AML-193 (cell line): ENCODE measurements around the gene CDC14B.
"Not testable (repeated sequence)": the region's sequence is repeated elsewhere in the genome, so short reads cannot be mapped to it uniquely, and the experiment has no call there.

Experiments
- DNase-seq, 2 experiments: peaks; one replicate each; lab custom pipeline; 2025; lab: John Stamatoyannopoulos, UW

CDC14B gene

DNA sequence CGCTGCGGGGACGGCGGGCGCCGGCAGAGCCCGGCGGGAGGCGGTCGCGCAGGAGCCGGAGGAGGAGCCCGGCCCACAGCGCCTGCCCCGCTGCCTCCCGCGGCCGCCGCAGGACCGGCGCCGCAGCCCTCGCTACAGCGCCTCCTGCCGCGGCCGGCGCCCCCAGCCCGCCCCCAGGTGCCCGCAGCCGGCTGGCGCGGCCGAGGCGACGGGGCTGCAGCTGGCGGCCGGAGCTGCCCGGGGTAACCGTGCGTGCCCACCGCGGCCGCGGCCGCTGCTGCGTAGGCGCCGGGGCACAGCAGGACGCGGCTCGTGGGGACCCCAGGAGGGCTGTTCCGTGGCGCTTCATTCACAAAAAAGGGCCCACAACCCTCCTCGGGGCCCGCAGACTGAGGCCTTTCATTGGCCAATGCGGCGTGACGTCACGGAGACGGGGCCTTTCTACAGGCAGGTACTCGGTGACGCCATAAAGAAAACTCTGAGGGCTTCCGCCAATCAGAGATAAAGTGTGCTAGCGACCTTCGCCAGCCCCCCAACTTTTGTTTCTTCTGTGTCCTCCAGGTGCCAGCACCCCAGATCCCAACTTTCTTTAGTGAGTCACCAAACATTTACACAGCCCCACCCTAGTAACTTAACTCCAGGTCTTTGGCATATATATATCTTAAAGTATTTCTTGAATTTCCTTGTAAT lies at the start of gene CDC14B:
Gene CDC14B, minus strand, starts transcription at position 353 of the 690 bp plus-strand sequence. CDS start 465 bp downstream, outside the sequence.
- DNase-seq: no peak

DNA sequence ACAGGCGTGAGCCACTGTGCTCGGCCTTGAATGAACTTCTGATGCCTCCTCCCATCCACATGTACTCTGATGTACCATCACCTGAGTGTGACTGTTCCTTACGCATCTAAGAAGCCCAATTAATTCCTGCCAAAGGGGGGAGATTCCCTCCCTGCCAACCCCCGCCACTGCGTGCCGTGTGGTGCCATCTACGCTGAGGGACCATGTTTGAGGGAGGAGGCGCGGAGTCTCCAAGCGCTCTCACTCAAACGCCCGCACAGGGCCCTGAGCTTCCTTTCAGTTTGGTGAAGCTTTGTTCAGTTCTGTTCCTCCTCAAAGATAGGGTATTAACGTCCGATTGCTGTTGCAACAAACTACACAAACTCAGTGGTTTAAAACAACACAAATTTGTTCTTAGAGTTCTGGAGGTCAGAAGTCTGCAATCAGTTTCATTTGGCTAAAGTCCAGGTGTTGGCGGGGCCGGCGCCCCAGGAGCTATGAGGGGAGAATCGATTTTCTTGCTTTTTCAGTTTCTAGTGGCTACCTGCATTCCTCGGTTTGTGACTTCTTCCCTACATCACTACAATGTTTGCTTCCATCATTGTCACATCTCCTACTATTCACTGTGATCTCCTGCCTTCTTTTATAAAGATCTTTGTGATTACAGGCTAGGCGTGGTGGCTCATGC lies 49.4 kb upstream of the CDC14B start:
- no peak for DNase-seq

DNA sequence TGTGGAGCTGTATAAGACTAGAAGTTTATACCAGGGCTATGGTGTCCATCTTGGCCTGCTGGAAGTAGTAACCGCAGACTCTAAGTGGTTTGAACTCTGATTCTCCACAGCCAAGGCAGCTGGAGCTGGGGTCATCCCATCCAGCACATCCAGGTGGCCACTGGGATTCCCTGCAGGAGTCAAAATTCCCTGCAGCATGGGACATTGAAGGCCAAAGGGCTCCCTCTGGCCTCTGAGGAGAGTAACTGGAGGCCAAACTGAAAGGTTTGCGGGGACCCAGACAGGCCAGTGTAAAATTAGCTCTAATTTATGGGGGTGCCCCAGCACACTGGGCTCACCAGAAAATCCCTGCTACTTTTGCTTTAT lies 47.7 kb upstream of the CDC14B start:
- DNase-seq: no peak

DNA sequence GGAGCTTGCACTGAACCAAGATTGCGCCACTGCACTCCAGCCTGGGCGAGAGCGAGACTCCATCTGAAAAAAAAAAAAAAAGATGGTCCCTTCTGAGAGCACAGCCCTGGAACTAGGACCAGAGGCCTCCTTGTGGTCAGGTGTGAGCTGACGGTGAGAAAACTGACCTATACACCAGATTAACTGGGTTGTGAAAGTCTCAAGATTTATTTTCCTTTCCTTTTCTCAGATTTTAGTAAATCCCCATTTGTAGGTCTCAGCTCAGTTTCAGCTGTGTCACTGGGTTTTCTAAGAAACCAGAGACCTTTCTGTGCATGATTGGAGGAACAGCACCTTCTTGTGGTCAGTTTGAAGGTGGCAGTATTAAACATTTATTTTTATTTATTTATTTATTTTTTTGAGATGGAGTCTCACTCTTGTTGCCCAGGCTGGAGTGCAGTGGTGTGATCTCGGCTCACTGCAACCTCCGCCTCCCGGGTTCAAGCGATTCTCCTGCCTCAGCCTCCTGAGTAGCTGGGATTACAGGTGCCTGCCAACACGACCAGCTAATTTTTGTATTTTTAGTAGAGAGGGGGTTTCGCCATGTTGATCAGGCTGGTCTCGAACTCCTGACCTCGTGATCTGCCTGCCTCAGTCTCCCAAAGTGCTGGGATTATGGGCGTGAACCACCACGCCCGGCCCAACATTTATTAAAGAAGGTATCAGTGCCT lies 47.2 kb upstream of the CDC14B start:
- peak; percentile 28 to 29 for DNase-seq

DNA sequence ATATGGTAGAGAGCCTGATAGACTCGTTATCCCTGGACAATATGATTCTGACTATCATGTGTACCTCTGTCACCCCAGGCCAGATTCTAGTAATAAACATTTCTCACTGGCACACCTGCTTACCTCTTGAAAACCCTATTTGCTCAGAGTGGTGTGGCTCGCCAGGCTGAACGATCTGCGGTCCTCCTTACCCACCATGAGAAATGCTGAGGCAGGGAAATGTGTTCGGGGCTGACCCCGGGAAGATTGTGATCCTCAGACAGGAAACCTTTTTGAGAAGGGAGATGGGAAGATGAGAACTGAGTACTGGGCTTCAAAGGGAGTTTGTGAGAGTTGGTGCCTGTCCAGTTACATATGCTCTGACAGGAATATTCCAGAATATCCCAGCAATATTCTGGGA lies 46.1 kb upstream of the CDC14B start:
- DNase-seq: no peak

DNA sequence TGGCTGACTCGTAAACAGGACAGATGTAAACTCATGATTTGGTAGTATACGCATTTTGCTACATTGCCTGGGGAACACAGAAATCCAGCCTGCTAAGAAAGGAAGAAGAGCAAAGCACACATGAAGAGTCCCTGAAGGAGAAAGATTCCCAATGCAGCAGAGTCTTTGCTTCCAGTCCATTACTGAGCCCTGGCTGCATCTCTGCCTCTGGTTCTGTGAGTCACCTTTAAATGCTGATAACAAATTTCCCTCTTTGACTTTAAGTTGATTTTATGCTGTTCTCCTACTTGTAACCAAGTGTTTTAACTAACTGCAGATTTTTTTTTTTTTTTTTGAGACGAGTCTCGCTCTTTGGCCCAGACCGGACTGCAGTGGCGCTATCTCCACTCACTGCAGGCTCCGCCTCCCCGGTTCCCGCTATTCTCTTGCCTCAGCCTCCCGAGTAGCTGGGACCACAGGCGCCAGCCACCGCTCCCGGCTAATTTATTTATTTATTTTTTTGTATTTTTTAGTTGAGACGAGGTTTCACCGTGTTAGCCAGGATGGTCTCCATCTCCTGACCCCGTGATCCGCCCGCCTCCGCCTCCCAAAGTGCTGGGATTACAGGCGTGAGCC lies 44.0 kb upstream of the CDC14B start:
- no peak for DNase-seq

DNA sequence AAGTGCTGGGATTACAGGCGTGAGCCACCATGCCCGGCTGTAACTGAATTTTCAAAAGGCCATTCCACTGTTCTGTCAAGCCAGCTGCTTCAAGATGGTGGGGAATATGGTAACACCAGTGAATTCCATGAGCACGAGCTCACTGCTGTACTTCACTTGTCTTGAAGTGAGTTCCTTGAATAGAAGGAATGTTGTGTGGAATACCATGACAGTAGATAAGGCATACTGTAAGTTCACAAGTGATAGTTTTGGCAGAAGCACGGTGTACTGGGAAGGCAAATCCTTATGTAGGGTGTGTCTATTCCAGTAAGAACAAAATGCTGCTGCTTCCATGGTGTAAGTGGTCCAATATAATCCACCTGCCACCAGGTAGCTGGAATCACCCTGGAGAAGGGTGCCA lies 42.1 kb upstream of the CDC14B start:
- DNase-seq: no peak

DNA sequence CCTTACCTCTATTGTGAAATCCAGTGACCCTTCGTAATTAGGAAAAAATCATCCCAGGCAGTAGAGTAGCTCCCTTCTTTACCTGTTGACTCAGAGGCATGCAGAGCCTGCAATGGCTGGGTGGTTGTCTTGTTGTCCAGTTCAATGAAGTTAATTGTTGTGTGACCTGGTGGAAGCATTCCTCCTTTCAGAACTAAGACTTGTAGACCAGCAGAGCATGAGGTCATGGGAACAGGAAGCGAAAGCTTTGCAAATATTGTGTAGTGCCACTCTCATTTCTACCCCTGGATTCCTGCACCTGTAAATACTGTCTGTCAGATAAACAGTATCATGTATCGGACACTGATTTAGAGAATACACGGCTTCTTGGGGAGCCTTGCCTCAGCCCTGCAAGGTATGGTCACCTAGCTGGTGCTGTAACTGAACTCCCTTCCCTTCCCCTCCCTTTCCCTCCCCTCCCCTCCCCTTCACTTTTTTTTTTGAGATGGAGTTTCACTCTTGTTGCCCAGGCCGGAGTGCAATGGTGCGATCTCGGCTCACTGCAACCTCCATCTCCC lies 41.1 kb upstream of the CDC14B start:
- DNase-seq: no peak

DNA sequence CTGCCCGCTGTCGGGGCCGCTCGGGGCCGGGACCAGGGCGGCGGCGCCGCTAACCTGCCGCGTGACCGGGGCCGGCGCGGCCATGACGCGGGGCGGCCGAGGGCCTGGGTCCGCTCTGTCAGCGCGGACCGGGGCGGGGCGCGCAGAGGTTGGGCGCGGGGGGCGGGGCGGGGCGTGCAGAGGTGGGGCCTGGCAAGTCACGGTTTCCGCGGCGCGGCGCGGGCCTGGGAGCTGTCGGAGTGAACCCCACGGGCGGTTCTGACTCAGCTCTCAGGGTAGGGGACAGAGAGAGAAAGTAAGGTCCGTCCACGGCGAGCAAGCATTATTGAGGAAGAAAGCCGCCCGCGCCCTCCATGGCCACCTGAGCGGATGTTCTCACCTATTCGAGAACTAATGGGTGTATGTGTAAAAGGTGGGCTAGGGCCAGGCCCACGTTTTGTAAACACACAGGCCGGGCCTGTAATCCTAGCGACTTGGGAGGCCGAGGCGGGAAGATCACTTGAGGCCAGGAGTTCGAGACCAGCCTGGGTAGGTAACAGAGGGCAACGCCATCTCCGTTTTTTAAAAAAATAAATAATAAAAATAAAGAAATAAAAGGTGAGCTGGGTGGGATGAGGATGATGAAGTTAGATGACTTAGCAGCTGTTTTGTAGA lies 35.7 kb upstream of the CDC14B start, which contains the start of gene PRXL2C:
Gene PRXL2C, minus strand, starts transcription at position 120 of the 654 bp plus-strand sequence. Its CDS starts 36 bp downstream, at position 84.
- no peak for DNase-seq

DNA sequence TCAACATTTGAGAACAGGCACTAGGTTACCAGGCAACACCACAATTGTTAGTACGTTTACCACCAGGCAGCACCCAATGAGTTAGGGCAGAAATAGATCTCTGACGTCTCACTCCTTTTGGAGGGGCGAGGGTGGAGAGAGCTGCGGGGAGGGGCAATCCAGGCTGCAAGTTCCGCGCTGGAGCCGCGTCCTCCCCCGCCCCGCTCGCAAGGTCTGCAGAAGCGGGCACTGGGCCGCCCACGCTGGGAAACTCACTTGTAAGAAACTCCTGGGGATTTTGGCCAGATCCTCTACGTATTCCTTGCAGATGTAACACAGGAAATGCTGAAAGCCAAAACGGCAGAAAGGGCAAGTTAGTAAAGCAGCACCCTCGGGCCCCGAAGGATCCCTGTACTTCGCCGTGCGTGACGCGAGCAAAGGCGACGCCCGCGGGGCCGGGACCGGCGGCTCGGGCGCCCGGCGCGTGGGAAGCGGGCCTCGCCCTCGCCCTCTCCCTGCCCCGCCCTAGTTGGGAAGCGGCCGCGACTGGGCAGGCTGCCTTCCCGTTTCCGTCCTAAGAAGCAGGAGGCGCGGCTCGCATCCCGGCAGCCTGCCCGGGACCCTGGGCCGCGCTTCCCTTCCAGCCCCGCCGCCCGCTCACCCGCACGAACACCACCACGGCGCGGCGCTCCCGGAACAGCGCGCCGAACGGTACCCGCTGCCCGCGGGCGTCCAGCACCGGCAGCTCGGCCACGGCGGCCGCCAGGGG lies 35.0 kb upstream of the CDC14B start:
- DNase-seq: no peak

DNA sequence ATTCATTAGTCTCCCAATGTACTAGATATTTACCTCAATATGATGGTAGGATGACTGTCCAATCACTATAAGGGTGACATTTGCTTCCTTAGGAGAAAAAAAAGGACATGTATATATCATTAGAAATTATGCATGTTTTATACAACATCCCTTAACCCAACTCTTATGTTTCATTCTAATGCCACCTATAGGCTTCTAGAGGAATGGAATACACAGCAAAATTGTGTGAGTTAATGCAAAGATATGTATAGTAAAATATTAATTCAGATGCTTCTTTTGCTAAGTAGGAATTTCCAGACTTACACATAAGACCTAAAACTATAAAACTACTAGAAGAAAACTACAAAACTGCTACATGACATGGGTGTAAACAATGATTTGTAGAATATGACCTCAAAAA lies 32.0 kb upstream of the CDC14B start:
- DNase-seq: peak; percentile 6 to 12

DNA sequence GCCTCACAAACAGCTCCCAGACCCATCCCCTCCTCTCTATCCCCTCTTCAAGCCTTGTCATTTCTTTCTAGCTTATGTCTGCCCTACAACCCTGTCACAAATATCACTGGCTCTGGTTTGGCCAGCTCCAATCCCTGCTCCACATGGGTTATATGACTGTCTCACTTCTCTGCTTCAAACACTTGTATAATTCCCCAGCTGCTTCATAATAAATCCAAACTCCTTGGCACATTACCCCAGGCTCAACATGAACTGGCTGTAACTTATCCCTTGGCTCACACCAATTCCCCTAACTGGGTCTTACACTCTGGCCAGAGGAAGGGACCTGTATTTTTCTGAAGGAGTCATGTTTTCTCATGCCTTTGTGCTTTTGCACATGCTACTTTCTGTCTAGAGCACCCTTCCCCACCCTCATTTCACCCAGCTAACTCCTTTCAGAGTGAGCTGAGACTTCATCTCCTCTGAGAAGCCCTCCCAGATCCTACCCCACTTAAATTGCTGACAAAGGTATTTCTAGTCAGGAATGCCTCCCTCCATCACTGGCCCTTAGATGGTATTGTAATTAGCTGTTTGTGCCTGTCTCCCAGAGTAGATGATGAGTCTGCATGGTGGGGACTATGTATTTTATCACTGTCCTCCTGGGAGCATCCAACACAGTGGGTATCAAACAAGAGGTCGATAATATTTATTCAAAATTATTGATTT lies 30.1 kb upstream of the CDC14B start:
- no peak for DNase-seq

DNA sequence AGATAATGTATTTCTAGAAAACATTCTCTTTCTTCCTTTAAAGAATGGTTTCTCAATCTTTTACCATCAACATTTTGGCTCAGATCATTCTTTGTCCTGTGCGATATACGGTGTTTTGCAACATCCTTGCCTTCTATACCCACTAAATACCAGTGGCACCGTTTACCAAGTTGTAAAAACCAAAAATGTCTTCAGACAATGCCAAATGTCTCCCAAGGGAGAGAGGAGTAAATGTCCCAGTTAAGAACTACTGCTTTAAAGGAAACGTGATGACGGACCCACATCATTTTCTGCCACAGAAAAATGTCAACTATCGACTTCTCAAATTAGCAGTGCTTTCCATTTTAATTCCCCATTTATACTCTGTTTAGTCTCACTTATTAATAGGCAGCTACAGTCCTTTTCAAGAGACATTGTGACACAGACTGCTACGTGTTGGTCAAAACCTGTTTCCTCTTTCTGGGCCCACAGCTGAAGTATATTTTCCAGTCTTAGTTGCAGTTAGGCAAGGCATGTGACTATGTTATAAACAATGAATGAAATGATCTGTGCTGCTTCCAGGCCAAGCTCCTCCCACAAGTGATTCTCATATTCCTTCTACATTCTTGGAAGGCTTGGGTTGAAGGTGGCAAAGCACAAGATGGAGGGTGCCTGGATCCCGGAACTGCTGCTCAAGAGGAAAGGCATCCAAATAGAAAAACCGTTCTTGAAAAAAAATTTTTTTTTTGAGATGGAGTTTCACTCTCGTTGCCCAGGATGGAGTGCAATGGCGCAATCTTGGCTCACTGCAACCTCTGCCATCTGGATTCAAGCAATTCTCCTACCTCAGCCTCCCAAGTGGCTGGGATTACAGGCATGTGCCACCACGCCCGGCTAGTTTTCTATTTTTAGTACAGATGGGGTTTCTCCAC lies 26.7 kb upstream of the CDC14B start:
- peak; percentile 27 to 52 for DNase-seq

DNA sequence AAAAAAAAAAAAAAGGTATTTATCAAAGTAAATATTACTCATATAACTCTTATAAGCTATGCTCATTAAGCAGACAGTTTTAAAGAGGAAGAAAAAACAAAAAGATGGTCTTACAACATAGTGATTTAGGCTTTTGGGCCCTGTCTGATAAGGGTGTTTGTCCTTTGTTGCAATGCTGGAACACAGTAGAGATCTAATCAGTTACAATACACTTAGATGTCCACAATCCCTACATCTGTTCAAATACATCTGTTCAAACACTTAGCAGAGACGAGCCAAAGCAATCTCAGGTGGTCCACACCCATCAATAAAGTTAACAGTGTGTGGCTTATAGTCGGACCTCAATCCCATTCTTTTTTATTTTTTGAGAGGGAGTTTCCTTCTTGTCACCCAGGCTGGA lies 24.5 kb upstream of the CDC14B start:
- DNase-seq: no peak

DNA sequence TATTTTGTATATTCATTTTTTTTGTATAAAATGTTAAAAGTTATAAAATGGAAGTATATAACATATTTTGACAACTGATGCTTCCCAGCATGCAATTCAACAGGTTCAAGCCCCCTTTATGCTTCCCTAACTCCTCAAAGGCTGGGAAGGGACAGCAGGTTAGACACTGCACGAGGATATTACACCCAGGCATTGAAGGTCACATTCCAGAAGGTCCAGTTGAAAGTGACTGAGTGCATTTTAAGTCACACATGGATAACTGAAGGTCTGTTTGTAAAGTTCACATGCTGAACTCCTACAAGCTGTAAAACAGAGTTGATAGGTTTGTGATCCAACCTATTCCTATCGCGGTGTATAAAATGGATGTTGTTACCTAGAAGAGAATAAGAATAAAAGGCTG lies 21.9 kb upstream of the CDC14B start:
- DNase-seq: no peak

DNA sequence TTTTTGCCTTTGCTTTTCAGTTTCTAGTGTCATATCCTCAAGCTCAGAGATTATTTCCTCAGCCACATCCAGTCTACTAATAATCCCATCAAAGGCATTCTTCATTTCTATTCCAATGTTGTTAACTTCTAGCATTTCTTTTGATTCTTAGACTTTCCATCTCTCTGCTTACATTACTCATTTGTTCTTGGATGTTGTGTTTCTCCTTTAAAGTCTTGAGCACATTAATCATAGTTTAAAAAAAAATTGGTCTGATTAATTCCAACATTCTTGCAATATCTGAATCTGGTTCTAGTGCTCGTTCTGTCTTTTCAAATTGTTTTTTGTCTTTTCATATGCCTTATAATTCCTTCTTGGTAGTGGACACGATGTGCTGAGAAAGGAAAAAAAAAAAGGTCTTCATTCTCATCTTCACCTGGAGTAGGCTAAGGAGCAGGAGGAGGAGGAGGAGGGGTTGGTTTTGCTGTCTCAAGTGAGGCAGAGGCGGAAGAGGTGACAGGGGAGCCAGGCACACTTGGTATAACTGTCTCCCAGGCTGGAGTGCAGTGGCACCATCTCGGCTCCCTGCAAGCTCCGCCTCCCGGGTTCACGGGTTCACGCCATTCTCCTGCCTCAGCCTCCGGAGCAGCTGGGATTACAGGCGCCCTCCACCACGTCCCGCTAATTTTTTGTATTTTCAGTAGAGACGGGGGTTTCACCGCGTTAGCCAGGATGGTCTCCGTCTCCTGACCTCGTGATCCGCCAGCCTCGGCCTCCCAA lies 19.1 kb upstream of the CDC14B start:
- DNase-seq: no peak

DNA sequence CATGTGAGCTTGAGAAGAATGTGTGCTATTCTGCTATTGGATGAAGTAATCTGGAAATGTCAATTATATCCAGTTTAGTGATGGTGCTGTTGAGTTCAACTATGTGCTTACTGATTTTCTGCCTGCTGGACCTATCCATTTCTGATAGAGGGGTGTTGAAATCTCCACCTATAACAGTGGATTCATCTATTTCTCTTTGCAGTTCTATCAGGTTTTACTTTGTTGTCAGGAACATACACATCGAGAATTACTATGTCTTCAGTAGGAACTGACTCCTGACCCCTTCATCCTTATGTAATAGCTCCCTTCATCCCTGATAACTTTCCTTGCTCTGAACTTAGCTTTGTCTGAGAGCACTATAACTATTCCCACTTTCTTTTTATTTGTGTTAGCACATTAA lies 16.7 kb upstream of the CDC14B start:
- DNase-seq: no peak

DNA sequence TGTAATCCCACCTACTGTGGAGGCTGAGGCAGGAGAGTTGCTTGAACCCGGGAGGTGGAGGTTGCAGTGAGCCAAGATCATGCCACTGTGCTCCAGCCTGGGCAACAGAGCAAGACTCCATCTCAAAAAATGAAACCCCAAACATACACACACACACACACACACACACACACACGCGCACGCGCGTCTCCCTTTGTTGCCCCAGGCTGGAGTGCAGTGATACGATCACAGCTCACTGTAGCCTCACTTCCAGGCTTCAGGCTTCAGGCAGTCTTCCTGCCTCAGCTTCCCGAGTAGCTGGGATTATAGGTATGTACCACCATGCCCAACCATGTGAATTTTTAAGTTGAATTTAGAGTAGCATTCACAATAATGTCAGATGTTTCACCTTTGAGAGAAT lies 13.9 kb upstream of the CDC14B start:
- DNase-seq: not testable (repeated sequence)

DNA sequence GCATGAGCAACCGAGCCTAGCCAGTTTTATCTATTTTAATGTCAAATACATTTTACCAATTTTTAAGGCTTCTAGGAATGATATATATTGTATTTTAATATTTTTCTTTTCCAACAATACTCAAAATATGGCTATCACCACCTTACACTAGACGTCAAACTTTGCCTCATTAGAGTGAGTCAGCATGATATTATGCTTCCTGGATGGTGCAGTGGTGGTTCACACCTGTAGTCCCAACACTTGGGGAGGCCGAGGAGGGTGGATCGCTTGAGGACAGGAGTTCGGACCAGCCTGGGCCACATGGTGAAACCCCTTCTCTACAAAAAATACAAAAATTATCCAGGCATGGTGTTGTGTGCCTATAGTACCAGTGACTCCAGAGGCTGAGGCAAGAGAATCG lies 7.3 kb upstream of the CDC14B start:
- DNase-seq: no peak
